T-cell (primary cell): ENCODE results near the gene GPR55. TPM values are rescaled to one million over a fixed set of nuclear protein-coding genes. Genes with fewer than 3 reads are reported as not detected.

Source experiments
- ATAC-seq, 4 experiments: fragments of 200-7000 bp in 3 of 4; fragments of 150-1000 bp in 1 of 4; cut with Tn5 transposase; replicated peaks in 1 of 4; 1 replicate in 3 of 4; 2 replicates in 1 of 4; pipeline ENCODE4 v1.10.0; 2021; ENCODE audit warnings: moderate library complexity in 3 of 4, mild to moderate bottlenecking in 2 of 4, moderate number of reproducible peaks in 1 of 4
- CTCF ChIA-PET, 2 donors: fragments of 300-600 bp; sonication (Branson Sonifier 250); formaldehyde crosslinking; loops; one replicate each; lab custom pipeline; 2022; ENCODE audit warnings: antibody characterized with exemption in 2 of 2; lab: Charles Lee
- POLR2A ChIA-PET, 2 donors: fragments of 300-600 bp; sonication (Branson Sonifier 250); formaldehyde crosslinking; loops; one replicate each; lab custom pipeline; 2022; ENCODE audit warnings: antibody characterized with exemption in 2 of 2; lab: Charles Lee
- DNase-seq, 35 experiments: peaks; one replicate each; pipeline versions ENCODE4 v3.0.0 to v3.0.0-alpha.2; 2013 to 2023
- H3K27ac ChIP-seq: one replicate; pipeline ENCODE4 v1.5.1; 2013; ENCODE audit warnings: low read length
- H3K27me3 ChIP-seq, 2 experiments: replicated peaks in 1 of 2; 1 replicate in 1 of 2; 2 replicates in 1 of 2; pipeline versions ENCODE4 v1.6.1 to v1.7.0; 2013; ENCODE audit warnings: low read length in 1 of 2, mixed read lengths in 1 of 2; ENCODE audit not compliant: control insufficient read depth in 2 of 2, insufficient read depth in 2 of 2; ENCODE audit errors: extremely low read depth in 1 of 2
- H3K36me3 ChIP-seq, 2 donors: 1 replicate in 1 of 2; 2 replicates in 1 of 2; pipeline versions ENCODE4 v1.6.1 to v1.7.0; 2013; ENCODE audit warnings: low read length in 1 of 2; ENCODE audit not compliant: control insufficient read depth in 2 of 2, insufficient read depth in 1 of 2; ENCODE audit errors: extremely low read depth in 1 of 2
- H3K4me1 ChIP-seq, 2 experiments: 1 replicate in 1 of 2; 2 replicates in 1 of 2; pipeline versions ENCODE4 v1.6.1 to v1.7.0; 2013; ENCODE audit warnings: low read length in 2 of 2, mixed read lengths in 1 of 2; ENCODE audit not compliant: insufficient read depth in 2 of 2, control insufficient read depth in 1 of 2; ENCODE audit errors: extremely low read depth in 1 of 2
- H3K4me3 ChIP-seq, 2 donors: 1 replicate in 1 of 2; 2 replicates in 1 of 2; pipeline versions ENCODE4 v1.5.1 to v1.7.0; 2013; ENCODE audit warnings: mild to moderate bottlenecking in 2 of 2, low read length in 1 of 2, moderate library complexity in 1 of 2; ENCODE audit not compliant: control insufficient read depth in 1 of 2; ENCODE audit errors: extremely low read depth in 1 of 2
- H3K9me3 ChIP-seq: 2 replicates; pipeline ENCODE4 v1.7.0; 2013
- H3K27ac Mint-ChIP-seq, 2 donors: one replicate each; pipeline ENCODE4 v1.8.0; 2020 to 2021; ENCODE audit warnings: mild to moderate bottlenecking in 2 of 2, mixed read lengths in 2 of 2
- H3K27me3 Mint-ChIP-seq, 2 donors: one replicate each; pipeline ENCODE4 v1.8.0; 2021 to 2022; ENCODE audit warnings: mixed read lengths in 2 of 2
- H3K36me3 Mint-ChIP-seq: one replicate; pipeline ENCODE4 v1.8.0; 2021; ENCODE audit warnings: mixed read lengths
- H3K4me1 Mint-ChIP-seq, 3 donors: one replicate each; pipeline ENCODE4 v1.8.0; 2020 to 2022; ENCODE audit warnings: mixed read lengths in 3 of 3, mild to moderate bottlenecking in 1 of 3
- H3K4me3 Mint-ChIP-seq, 3 donors: one replicate each; pipeline ENCODE4 v1.8.0; 2020 to 2022; ENCODE audit warnings: mild to moderate bottlenecking in 3 of 3, mixed read lengths in 3 of 3, moderate library complexity in 3 of 3
- H3K9me3 Mint-ChIP-seq, 3 donors: one replicate each; pipeline ENCODE4 v1.8.0; 2020 to 2022; ENCODE audit warnings: mixed read lengths in 3 of 3
- WGBS: methylation state at CpG from one replicate; pipeline ENCODE4 v1.1.5; 2013; ENCODE audit warnings: missing lambda C conversion rate; ENCODE audit not compliant: insufficient coverage; 5-methylcytosine and 5-hydroxymethylcytosine counted together
- total RNA-seq, 35 experiments: library from RNA in 6 of 35; stranded (reverse) in 6 of 35; fragments of 120-200 nt in 1 of 35; gene quantifications; one replicate each; pipeline versions ENCODE4 v1.2.1 to v1.2.4 and lab custom pipeline; 2013 to 2026

Gene GPR55
- total RNA-seq, 5 donors from 2014 or later (not counting 1 experiment from before 2014, with no cell fraction given): 2.7 to 15.5 (median 7.8) TPM

GRCh38 chr2:230944757-230945372, 19.8 kb upstream of the GPR55 start:
- ATAC-seq: no peak
- Histone ChIP-seq H3K4me1 (peaks cover 0 to 14% of the 10 kb centered on the region in 2 experiments), H3K27ac (no peak overlapping the region), H3K4me3 (no peak overlapping the region), H3K9me3 (no peaks in the 10 kb centered on the region), H3K27me3 (peaks cover 0 to 16% of the 10 kb centered on the region in 2 experiments), H3K36me3 (no peaks in the 10 kb centered on the region)
- Mint-ChIP-seq H3K27me3 (peaks cover 4 to 8% of the 10 kb centered on the region in 2 donors), H3K36me3 (no peaks in the 10 kb centered on the region), H3K4me1 (peaks cover 6 to 10% (median 7%) of the 10 kb centered on the region in 3 donors), H3K27ac (no peak overlapping the region), H3K4me3 (no peak overlapping the region), H3K9me3 (no peaks in the 10 kb centered on the region)
- CTCF ChIA-PET: no interaction called here
- POLR2A ChIA-PET: no interaction called here
- DNase-seq: no peak
- 94% methylated on average over 15 of the region's 21 CpGs for WGBS

DNA sequence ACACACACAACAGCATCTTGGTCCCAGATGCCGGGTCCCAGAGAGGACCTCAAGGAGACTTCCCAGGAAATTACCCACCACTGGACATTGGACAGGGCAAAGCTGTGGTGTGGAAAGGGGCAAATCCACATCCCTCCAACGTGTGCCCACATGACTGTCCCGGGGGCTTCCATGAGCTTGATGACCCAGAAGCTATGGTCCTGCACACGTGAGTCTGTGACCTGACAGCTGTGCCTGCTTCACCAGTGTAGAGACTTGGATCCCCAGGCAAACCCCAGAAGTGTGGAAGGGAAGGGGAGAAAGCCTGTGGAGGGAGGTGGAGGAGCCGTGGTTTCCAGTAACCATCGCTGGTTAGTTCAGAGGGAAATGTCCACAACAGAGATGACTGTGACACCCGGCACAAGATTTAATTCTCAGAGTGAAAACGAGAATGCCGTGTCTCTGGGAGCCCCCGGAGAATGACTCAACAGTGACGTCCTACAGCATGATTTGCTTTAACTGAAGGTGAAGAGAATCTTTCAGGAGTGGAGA, 19.1 kb upstream of the GPR55 start:
- H3K4me1 Mint-ChIP-seq: peaks cover 6 to 10% (median 7%) of the 10 kb centered on the region in 3 donors
- H3K4me3 Mint-ChIP-seq: no peak overlapping the region
- no peak overlapping the region for H3K4me3 ChIP-seq
- H3K9me3 ChIP-seq: no peaks in the 10 kb centered on the region
- no peaks in the 10 kb centered on the region for H3K36me3 Mint-ChIP-seq
- peaks cover 0 to 22% of the 10 kb centered on the region in 2 experiments for H3K27me3 ChIP-seq
- peaks cover 4 to 8% of the 10 kb centered on the region in 2 donors for H3K27me3 Mint-ChIP-seq
- no peaks in the 10 kb centered on the region for H3K36me3 ChIP-seq
- no peak for ATAC-seq
- no peak for DNase-seq
- H3K27ac ChIP-seq: no peak overlapping the region
- no peak overlapping the region for H3K27ac Mint-ChIP-seq
- H3K9me3 Mint-ChIP-seq: no peaks in the 10 kb centered on the region
- H3K4me1 ChIP-seq: peaks cover 0 to 13% of the 10 kb centered on the region in 2 experiments
- POLR2A ChIA-PET: no interaction called here
- WGBS: 49% methylated on average over 6 of the region's 11 CpGs
- CTCF ChIA-PET: no interaction called here

- no peaks in the 10 kb centered on the region for H3K36me3 Mint-ChIP-seq
- peak; percentile 57 to 69 (median 61) for ATAC-seq
- peaks cover 6 to 10% (median 7%) of the 10 kb centered on the region in 3 donors for H3K4me1 Mint-ChIP-seq
- POLR2A ChIA-PET: no interaction called here
- peak in 14 of 35 experiments; percentile 10 to 44 (median 18) for DNase-seq
- no peaks in the 10 kb centered on the region for H3K36me3 ChIP-seq
- peaks cover 0 to 13% of the 10 kb centered on the region in 2 experiments for H3K4me1 ChIP-seq
- no peaks in the 10 kb centered on the region for H3K9me3 ChIP-seq
- peak overlapping the region in 1 of 2 donors; percentile 28 for H3K27ac Mint-ChIP-seq
- H3K27me3 Mint-ChIP-seq: peaks cover 4 to 8% of the 10 kb centered on the region in 2 donors
- CTCF ChIA-PET: interaction anchor here in 1 of 2 donors (0.7 kb wide), 1 partner anchor 16 kb away, joined by 3 read pairs; no protein-coding TSS in a partner anchor
- WGBS: 65% methylated on average over 10 of the region's 19 CpGs
- no peak overlapping the region for H3K27ac ChIP-seq
- H3K4me3 ChIP-seq: no peak overlapping the region
- peak overlapping the region in 1 of 3 donors; percentile 4 for H3K4me3 Mint-ChIP-seq
- peaks cover 0 to 29% of the 10 kb centered on the region in 2 experiments for H3K27me3 ChIP-seq
- H3K9me3 Mint-ChIP-seq: no peaks in the 10 kb centered on the region
Observed at GRCh38 chr2:230942920-230943896, 18.2 kb upstream of the GPR55 start.

GRCh38 chr2:230942371-230942770, 17.3 kb upstream of the GPR55 start:
- H3K36me3 Mint-ChIP-seq: no peaks in the 10 kb centered on the region
- H3K4me1 ChIP-seq: peaks cover 0 to 13% of the 10 kb centered on the region in 2 experiments
- no peaks in the 10 kb centered on the region for H3K36me3 ChIP-seq
- POLR2A ChIA-PET: no interaction called here
- H3K27me3 ChIP-seq: peaks cover 0 to 29% of the 10 kb centered on the region in 2 experiments
- H3K4me3 Mint-ChIP-seq: no peak overlapping the region
- H3K27me3 Mint-ChIP-seq: peaks cover 4 to 8% of the 10 kb centered on the region in 2 donors
- no peak overlapping the region for H3K4me3 ChIP-seq
- H3K9me3 Mint-ChIP-seq: peaks cover 0 to 4% (median under 1%) of the 10 kb centered on the region in 3 donors
- H3K4me1 Mint-ChIP-seq: peaks cover 6 to 10% (median 7%) of the 10 kb centered on the region in 3 donors
- no CpG with 5 or more reads among the region's 3 CpGs for WGBS
- ATAC-seq (no peak), DNase-seq (no peak)
- no peak overlapping the region for H3K27ac ChIP-seq
- CTCF ChIA-PET: no interaction called here
- peaks cover 1% of the 10 kb centered on the region for H3K9me3 ChIP-seq
- no peak overlapping the region for H3K27ac Mint-ChIP-seq

GRCh38 chr2:230941202-230942180, 16.4 kb upstream of the GPR55 start:
- H3K36me3 Mint-ChIP-seq: no peaks in the 10 kb centered on the region
- peaks cover 6 to 10% (median 7%) of the 10 kb centered on the region in 3 donors for H3K4me1 Mint-ChIP-seq
- H3K36me3 ChIP-seq: no peaks in the 10 kb centered on the region
- WGBS: 78% methylated on average over 11 of the region's 14 CpGs
- H3K27me3 Mint-ChIP-seq: peaks cover 4 to 8% of the 10 kb centered on the region in 2 donors
- ChIA-PET POLR2A (no interaction called here), CTCF (no interaction called here)
- H3K9me3 Mint-ChIP-seq: peaks cover 0 to 8% (median 3%) of the 10 kb centered on the region in 3 donors
- no peak overlapping the region for H3K27ac Mint-ChIP-seq
- DNase-seq (no peak), ATAC-seq (no peak)
- peaks cover 0 to 29% of the 10 kb centered on the region in 2 experiments for H3K27me3 ChIP-seq
- H3K4me3 ChIP-seq: no peak overlapping the region
- no peak overlapping the region for H3K27ac ChIP-seq
- peaks cover 3% of the 10 kb centered on the region for H3K9me3 ChIP-seq
- no peak overlapping the region for H3K4me3 Mint-ChIP-seq
- H3K4me1 ChIP-seq: peaks cover 0 to 13% of the 10 kb centered on the region in 2 experiments
